T-helper 2 cell treated with Interferon-gamma antibody and Interleukin-4, amounts not matched to agents 5 μg/mL and 100 μg/mL, for 36 hours (primary cell): Measurements from ENCODE around the gene HSPA9.
"Not testable (repeated sequence)": the region's sequence is repeated elsewhere in the genome, so short reads cannot be mapped to it uniquely, and the experiment has no call there.

Source experiments
- DNase-seq: peaks from one replicate; pipeline ENCODE4 v3.0.0; 2021; ENCODE audit warnings: low spot score
- H3K27ac Mint-ChIP-seq: one replicate; pipeline ENCODE4 v1.8.0; 2021; ENCODE audit warnings: mild to moderate bottlenecking, mixed read lengths
- H3K27me3 Mint-ChIP-seq: one replicate; pipeline ENCODE4 v1.8.0; 2021; ENCODE audit warnings: low read depth, mixed read lengths
- H3K36me3 Mint-ChIP-seq: one replicate; pipeline ENCODE4 v1.8.0; 2021; ENCODE audit warnings: low read depth, mixed read lengths
- H3K4me1 Mint-ChIP-seq: one replicate; pipeline ENCODE4 v1.8.0; 2021; ENCODE audit warnings: low read depth, mixed read lengths
- H3K4me3 Mint-ChIP-seq: one replicate; pipeline ENCODE4 v1.8.0; 2022; ENCODE audit warnings: mild to moderate bottlenecking, moderate library complexity, mixed read lengths
- H3K9me3 Mint-ChIP-seq: one replicate; pipeline ENCODE4 v1.8.0; 2021; ENCODE audit warnings: mixed read lengths

The HSPA9 gene

GRCh38 chr5:138520971-138521370 is 54.2 kb downstream of the HSPA9 start:
- Mint-ChIP-seq H3K9me3 (no peaks in the 10 kb centered on the region), H3K27me3 (no peaks in the 10 kb centered on the region), H3K36me3 (peaks cover 31% of the 10 kb centered on the region), H3K27ac (no peak overlapping the region), H3K4me3 (no peak overlapping the region), H3K4me1 (peaks cover 7% of the 10 kb centered on the region)
- no peak for DNase-seq

GRCh38 chr5:138517437-138517836 is 57.8 kb downstream of the HSPA9 start:
- no peak overlapping the region for H3K4me3 Mint-ChIP-seq
- peaks cover 52% of the 10 kb centered on the region for H3K36me3 Mint-ChIP-seq
- H3K27ac Mint-ChIP-seq: no peak overlapping the region
- H3K4me1 Mint-ChIP-seq: peaks cover 6% of the 10 kb centered on the region
- no peak for DNase-seq
- H3K27me3 Mint-ChIP-seq: no peaks in the 10 kb centered on the region
- no peaks in the 10 kb centered on the region for H3K9me3 Mint-ChIP-seq

- Mint-ChIP-seq H3K27ac (no peak overlapping the region), H3K27me3 (no peaks in the 10 kb centered on the region), H3K36me3 (peaks cover 53% of the 10 kb centered on the region), H3K4me3 (no peak overlapping the region), H3K9me3 (no peaks in the 10 kb centered on the region), H3K4me1 (peaks cover 3% of the 10 kb centered on the region)
- no peak for DNase-seq
These were observed 59.5 kb downstream of the HSPA9 start for GRCh38 chr5:138515556-138516245.

GRCh38 chr5:138514021-138514420 is 61.2 kb downstream of the HSPA9 start:
- Mint-ChIP-seq H3K36me3 (peaks cover 56% of the 10 kb centered on the region), H3K27ac (no peak overlapping the region), H3K4me3 (no peak overlapping the region)

GRCh38 chr5:138508958-138509357 is 66.2 kb downstream of the HSPA9 start:
- H3K36me3 Mint-ChIP-seq: peaks cover 44% of the 10 kb centered on the region
- no peak overlapping the region for H3K27ac Mint-ChIP-seq
- H3K27me3 Mint-ChIP-seq: no peaks in the 10 kb centered on the region

More at GRCh38 chr5:138514021-138514420, 61.2 kb downstream of the HSPA9 start:
- H3K9me3 Mint-ChIP-seq: no peaks in the 10 kb centered on the region
- no peak for DNase-seq
- H3K27me3 Mint-ChIP-seq: no peaks in the 10 kb centered on the region
- H3K4me1 Mint-ChIP-seq: no peaks in the 10 kb centered on the region

GRCh38 chr5:138507485-138507884 is 67.7 kb downstream of the HSPA9 start:
- not testable (repeated sequence) for H3K4me1 Mint-ChIP-seq, DNase-seq, H3K27me3 Mint-ChIP-seq, H3K27ac Mint-ChIP-seq, H3K4me3 Mint-ChIP-seq, H3K9me3 Mint-ChIP-seq
- H3K36me3 Mint-ChIP-seq: peaks cover 33% of the 10 kb centered on the region

More at GRCh38 chr5:138508958-138509357, 66.2 kb downstream of the HSPA9 start:
- DNase-seq: no peak
- Mint-ChIP-seq H3K9me3 (no peaks in the 10 kb centered on the region), H3K4me1 (no peaks in the 10 kb centered on the region), H3K4me3 (no peak overlapping the region)

- H3K27ac Mint-ChIP-seq: no peak overlapping the region
- no peak overlapping the region for H3K4me3 Mint-ChIP-seq
- peaks cover 33% of the 10 kb centered on the region for H3K36me3 Mint-ChIP-seq
- H3K4me1 Mint-ChIP-seq: no peaks in the 10 kb centered on the region
- H3K27me3 Mint-ChIP-seq: no peaks in the 10 kb centered on the region
- H3K9me3 Mint-ChIP-seq: no peaks in the 10 kb centered on the region
- no peak for DNase-seq
These were observed 68.6 kb downstream of the HSPA9 start for GRCh38 chr5:138506370-138507306.

- Mint-ChIP-seq H3K4me1 (no peaks in the 10 kb centered on the region), H3K36me3 (peaks cover 23% of the 10 kb centered on the region), H3K27me3 (no peaks in the 10 kb centered on the region), H3K27ac (no peak overlapping the region), H3K4me3 (no peak overlapping the region), H3K9me3 (no peaks in the 10 kb centered on the region)
- no peak for DNase-seq
These were observed 70.4 kb downstream of the HSPA9 start for GRCh38 chr5:138504799-138505198.
